Stimulated activated CD8-positive, alpha-beta memory T cell treated with anti-CD3 and anti-CD28 coated beads, Interleukin-12 subunit alpha, Interleukin-12 subunit beta, amount 100 ng/mL, for 4 hours (primary cell): ENCODE results near the gene FLOT1.

Experiments
- DNase-seq: peaks from one replicate; pipeline ENCODE4 v3.0.0-alpha.2; 2020; ENCODE audit warnings: low read depth

FLOT1 gene, protein sequence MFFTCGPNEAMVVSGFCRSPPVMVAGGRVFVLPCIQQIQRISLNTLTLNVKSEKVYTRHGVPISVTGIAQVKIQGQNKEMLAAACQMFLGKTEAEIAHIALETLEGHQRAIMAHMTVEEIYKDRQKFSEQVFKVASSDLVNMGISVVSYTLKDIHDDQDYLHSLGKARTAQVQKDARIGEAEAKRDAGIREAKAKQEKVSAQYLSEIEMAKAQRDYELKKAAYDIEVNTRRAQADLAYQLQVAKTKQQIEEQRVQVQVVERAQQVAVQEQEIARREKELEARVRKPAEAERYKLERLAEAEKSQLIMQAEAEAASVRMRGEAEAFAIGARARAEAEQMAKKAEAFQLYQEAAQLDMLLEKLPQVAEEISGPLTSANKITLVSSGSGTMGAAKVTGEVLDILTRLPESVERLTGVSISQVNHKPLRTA

DNA sequence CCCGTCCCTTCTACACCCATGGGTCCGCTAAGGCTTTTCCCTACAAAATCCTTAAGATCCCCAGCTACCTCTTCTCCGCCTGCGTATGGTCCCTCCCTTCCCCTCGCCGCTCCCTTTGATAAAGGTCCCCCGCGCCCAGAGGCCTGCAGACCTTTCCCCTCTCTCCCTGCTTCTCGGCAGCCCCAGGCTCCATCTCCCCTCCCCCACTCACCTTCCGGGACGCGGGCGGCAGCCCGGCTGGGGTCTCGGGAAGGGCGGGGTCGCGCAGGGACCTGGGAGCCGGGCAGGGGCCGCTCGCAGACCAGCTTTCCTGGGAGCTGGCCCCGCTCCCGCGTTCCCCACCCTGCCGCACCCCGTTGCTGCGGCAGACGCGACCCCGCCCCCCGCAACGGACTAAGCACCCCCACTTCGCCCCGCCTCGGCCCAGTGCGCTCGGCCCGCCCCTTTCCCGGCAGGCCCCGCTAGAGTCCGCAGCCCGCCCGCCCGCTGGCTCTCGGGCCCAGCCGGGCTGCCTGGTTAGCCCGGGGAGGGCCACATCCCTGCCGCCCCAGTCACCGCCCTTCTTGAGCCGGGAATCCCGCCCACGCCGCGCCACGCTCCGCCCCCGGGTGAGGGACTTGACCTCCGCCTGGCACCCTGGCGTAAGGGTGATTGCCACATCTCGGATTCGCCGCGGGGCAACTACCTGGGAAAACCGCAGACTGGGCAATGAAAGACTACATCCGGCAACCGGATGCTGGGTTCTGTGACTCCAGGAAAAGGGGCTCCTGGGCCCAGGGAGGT lies at the start of gene FLOT1:
Gene FLOT1 (minus strand): TSS at position 372 of the 783 bp plus-strand sequence. CDS start 498 bp downstream, outside the sequence.
- peak; percentile 88 for DNase-seq

DNA sequence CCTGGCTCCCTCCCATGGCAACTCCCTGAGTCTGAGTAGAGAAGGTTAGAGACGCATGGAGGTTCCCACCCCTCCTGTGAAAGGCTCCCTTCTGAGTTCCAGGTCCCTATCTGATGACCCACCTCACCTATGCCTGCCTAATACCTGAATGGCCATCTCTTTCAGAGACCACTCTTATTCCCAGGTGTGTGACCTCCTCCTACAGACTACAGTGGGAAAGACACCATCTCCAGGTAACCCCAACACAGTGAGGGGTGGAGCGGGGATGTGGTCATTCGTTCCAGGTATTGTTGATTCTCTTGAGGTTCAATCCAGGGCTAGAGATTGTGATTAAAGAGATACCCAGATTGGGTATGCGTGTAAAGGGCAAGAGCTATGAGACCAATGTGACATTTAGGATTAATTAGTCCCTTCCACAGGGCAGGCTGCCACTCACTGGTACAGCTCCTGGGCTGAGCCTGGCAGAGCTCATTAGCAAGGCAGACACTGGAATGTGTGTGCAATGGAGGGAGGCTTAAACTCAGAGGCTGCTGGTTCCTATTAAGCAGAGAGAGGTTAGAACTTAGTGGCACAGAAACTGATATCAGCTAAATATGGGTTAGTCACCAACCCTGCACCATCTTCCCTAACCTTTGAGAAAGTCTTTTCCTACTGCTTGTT lies 48.4 kb upstream of the FLOT1 start:
- DNase-seq, result no peak

DNA sequence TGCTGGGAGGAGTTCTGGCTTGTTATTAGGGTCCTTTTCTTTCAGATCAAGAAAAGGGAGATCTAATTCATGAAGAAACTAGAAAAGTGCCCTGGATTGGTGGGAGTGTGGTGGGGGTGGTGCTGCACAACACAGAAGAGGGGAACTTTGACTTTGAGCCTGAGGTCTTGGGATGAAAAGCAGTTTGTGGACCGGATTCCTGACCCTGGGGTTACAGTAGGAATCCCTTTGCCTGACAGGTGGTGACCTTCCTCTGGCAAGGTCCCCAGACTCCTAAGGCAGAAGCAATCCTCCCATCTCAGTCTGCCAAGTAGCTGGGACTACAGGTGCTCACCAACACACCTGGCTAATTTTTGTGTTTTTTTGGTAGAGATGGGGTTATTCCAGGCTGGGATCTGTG lies 47.1 kb upstream of the FLOT1 start:
- no peak for DNase-seq

DNA sequence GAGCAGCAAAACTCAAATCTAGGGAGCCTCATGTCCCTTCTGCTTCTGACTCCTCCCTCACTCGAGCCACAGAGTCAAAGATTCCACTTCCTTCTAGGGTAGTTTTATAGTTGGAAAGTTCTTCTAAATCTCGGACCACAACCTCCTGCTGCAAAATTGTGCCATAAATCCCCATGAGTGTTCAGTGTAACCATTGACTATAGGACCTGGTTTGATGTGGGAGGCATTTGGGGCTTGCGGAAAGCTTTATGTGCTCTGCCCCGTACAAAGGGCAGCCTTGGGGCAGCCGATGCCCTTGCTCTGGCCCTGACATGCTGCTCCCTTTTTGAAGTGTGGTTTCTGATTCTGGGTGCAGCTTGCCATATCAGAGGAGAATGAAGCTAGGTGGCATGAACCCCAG lies 45.5 kb upstream of the FLOT1 start:
- no peak for DNase-seq

DNA sequence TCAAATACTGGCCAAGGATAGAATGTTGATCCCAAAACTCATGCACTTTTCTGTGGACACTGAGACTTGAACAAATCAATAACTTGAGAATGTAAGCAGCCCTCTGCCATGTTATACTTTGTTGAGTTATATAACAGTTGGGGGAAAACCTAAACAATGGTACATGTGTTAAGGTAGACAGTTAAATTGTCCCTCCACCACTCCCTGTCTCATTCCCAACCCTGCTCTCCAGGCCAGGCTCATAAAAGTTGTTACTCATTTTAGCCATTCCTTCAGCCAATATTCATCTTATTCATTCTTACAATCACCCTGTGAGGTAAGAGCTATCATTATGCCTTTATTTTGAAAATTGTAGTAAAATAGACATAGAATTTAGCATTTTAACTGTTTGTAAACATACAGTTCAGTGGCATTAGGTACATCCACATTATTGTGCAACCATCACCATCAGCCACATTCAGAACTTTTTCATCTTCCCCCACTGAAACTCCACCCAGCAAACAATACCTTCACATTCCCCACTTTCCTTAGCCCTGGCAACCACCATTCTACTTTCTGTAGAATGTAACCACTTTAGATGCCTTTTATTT lies 40.0 kb upstream of the FLOT1 start:
- DNase-seq, result no peak

DNA sequence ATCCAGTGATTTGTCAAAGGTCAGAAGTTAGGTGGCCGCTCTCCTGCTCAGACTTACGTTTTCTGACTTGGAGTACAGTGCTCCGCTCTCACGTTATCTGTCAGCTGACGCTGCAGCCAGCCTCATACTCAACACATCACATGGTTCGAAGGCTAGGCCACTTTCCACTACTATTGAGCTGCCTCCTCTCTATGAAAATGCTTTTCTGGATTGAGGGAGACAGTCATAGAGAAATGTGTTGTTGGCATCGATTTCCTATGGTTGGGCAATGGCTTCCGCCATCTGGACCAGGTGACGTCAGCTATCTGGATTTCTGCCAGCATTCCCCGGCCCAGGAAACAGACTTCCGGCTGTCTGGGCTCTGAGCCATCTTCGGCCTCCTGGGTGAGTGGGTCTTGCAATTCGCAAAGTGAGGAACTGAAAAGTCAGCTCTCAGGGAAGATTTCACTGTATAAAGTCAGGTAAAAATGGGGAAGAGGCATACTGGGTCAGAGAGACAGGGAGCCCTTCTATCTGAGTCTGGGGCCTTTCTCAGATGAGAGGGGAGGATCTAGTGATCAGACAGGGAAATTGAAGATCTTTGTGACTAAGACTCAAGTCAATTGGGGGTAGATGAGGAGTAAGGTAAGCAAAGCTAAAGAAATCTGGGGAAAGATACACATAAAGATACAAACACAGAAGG lies 39.4 kb upstream of the FLOT1 start:
- DNase-seq, result peak; percentile 4

DNA sequence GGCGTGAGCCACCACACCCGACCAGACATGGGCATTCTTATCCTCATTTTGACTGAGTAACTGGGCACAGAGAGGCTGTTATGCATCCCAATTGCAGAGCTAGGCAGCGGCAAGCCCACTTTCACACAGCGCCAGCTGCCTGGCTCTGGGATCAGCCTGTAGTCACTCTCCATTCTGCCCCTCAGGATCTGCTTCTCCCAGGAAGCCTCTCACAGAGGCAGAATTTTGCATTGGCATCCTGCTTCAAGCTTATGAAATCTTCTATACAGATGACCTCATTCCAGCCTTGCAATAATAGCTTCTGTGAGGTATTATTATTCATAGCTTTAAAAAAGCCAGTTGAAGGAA lies 38.9 kb upstream of the FLOT1 start:
- DNase-seq, result no peak

DNA sequence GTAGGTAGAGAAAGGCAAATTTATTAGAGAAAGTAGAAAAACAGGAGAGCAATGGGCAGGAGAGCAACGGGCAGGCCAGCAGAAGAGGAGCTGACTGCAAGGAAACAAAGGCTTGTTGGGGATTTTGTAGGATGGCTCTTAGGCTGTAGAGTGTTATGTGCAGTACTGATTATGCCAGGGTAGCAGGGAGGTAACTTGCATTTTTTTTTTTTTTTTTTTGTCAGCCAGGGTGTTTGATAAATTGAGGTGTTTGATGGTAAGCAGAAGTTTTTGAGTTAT lies 38.1 kb upstream of the FLOT1 start:
- DNase-seq, result no peak

DNA sequence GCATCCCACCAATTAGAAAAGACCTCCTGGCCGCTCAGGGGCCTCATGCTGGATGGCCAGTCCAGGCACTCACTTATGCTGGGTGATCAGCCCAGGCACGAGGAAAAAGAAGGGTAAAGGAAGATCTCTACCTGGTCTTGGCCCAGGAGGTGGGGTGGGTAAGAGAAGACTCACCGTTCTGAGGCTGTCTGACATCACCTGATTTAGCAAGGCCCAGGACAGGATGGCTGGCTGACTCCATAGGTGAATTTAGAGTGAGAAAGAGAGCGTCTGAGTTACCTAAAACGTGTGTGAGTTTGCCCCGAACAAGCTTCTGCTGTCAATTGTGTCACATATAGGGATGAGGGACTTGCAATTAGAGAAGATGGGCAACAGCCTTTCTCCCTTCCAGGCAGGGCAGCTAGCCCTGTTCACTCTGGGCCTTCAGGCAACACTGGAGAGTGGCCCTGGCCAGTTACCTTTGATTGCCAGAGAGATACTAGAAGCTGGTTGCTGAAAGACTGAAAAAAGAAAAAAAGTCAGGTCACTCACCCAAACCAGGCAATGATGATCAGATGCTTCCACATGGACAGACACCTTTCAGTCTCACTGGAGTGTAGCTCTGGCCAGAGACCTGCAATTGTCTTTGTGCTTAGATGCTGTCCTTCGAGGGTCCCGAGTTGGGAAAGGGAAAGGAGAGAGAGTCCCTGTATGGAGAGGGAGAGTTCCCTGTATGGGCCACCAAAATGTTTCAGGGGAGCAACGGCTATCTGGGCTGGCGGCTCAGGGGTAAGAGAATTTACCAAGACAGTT lies 37.6 kb upstream of the FLOT1 start:
- no peak for DNase-seq

DNA sequence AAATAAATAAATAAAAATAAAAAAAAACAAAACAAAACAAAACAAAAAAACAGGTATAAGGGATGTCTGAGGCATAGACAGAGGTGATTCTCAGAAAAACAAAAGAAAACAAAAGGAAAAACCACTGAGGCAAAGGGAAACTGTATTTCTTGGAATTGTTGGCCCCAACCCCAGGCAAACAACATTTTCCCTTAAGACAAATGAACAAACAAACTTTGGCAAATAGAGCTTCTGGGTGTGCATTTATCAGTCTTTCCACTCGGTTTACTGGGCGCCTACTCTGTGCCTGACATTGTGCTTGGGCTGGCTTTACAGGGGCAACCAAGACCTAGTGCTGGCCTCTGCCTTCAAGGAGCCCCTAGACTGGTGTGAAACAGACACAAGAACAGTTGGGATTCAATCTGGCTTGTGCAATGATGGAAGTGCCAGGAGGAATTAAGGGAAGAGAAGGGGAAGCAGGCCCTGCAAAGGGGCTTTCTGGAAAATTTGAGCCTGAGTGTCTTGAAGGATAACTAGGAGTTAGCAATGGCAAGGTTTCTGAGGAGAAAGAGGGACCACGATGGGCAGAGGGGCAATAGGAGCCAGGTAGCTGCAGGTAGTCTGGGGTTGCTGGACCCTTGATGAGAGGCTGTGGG lies 35.6 kb upstream of the FLOT1 start:
- no peak for DNase-seq

DNA sequence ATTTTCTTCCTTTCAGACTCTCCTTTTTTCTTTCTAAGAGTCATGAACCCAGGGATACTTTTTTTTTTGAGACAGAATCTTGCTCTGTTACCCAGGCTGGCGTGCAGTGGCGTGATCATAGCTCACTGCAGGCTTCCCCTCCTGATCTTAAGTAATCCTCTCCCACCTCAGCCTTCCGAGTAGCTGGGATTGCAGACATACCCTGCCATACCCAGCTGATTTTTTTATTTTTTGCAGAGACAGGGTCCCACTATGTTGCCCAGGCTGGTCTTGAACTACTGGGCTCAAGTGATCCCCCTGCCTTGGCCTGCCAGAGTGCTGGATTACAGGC lies 34.6 kb upstream of the FLOT1 start:
- no peak for DNase-seq

DNA sequence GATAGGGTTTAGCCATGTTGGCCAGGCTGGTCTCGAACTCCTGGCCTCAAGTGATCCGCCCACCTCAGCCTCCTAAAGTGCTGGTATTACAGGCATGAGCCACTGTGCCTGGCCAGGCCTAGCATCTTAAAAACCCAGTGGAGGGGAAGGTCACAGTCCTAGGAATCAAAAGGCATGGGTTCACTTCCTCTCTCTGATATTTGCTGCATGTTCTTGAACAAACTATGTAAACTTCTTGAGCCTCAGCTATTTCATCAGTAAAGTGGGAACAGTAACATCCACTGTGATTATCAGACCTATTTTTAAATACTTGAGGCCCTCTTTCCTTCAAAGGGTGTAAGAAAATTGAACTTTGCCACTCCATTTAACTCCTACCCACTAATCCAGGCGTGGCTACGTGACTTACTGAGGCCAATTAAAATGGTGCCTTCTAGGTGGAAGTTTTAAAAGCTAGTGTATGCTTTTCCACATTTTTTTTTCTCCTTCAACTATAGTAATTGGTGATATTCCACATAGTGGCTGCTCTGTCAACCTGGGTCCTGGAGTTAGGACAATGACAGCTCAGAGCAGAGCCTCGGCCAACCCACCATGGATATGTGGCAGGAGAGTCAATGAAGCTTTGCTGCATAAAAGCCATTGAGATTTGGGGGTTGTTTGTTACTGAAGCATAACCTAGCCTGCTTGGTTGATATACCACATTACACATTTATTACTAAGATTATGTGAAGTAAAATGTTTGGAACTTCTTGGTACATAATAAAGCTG lies 34.1 kb upstream of the FLOT1 start:
- DNase-seq, result no peak

DNA sequence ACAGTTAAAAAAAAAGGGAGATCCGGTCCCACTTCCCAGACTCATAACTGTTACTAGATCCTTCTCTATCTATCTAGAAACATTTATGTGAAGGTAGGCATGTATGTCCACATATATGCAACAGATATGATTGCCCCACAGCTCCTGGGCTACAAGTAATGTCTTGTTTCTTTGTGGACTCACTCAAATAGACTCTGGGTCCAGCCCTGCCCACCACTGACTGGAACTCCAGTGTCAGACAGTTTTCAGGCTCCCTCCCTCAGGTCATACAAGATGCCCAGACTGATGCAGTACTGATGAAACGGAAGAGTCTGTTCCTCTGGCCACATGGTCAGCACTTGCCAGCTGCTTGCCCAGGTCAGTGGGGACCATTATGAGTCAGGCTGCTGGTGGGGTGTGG lies 32.6 kb upstream of the FLOT1 start:
- no peak for DNase-seq

DNA sequence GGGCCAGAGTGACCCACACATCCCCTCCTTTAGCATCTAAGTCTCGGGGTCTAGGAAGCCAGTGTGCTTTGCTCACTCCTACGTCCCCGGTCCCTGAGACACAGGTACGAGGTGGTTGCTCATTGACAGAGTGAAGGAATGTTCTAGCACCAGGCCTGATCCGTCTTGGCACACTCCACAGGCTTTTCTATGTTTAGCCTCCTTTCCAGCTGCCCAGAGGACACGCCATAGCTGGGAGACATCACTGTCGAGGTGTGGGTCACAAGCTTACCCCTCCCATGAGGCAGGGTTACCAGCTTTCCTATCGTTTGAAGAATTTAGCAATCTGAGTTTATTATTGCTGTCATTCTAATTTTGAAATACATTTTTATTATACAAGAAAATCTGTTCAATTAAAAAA lies 32.2 kb upstream of the FLOT1 start:
- DNase-seq, result no peak

DNA sequence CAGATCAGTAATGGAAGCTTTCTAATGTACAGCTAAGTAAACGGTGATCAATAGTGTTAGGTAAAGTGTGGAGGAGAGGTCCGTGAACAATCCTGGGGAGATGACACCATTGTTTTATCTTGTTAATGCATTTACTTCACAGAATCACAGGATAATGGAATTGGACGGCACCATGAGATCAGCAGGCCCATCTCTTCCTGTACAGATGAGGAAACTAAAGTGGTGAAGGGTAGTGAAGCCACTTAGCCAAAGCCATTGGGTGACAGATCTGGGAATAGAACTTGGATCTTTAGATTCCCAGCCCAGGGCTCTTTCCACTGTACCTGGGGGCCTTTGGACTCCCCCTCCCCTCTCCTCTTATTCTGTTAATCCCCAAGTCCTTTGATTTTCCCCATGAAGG lies 28.1 kb upstream of the FLOT1 start:
- DNase-seq, result no peak

DNA sequence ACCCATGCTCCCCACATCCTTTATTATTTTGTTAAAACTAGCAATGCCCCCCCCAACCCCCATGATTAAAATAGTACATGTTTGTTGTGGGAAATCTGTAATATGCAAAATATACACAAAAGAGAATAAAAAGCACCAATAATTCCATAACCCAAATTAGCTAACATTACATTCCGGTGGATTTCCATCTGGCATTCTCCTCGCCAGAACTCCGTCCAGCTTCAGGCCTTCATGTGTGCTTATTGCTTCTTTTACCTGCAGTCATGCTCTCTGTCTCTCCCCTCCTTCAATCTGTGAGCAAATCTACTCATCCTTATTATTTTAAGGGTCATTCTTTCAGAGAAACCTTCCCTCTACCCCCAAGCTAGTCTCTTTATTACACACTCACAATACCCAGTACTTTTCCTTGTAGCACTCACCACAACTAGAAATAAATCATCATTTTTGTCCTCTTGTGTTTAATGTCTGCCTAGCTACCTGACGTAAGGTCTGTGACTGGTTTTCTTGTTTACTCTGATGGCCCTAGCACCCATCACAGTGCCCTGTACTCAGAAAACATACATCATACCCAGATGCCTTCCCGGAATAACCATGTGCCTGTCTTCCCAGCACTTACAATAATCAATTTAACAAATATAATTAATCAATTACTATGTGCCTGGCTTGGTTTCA lies 27.5 kb upstream of the FLOT1 start:
- no peak for DNase-seq

DNA sequence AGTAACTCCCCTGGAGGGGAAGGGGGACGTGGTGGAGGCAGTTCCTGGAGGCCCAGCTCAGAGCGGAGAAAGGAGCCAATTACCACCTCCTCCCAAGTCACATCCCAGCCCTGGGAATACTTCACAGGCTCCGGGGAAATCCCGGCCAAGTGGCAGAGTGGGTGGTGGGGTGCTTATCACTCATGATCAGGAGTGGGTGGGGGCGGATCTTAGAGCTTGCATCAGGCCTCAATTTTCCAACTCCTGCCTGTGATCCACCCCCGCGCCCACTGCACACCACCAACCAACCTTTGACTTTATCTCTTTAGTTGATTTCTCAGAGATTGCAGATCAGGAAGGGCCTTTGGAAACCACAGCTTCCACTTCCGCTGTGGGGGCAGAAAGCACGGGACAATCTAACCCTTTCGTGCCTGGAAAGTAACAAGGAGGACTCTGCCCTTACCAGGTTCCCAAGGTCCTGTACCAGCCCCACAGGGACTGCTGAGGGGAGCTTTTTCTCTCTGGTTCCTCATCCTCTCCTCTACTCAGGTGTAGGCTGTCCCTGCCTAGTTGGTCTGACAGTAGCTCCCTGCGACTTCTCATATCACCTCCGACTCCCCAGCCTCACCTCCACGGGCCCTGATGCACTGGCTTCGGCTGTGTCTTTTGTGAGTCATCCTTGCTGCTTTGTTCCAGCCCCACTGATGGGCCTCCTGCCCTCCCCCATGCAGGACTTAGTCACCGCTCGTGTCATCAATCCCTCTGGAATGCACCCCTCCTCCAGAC lies 26.8 kb upstream of the FLOT1 start:
- peak; percentile 69 for DNase-seq

DNA sequence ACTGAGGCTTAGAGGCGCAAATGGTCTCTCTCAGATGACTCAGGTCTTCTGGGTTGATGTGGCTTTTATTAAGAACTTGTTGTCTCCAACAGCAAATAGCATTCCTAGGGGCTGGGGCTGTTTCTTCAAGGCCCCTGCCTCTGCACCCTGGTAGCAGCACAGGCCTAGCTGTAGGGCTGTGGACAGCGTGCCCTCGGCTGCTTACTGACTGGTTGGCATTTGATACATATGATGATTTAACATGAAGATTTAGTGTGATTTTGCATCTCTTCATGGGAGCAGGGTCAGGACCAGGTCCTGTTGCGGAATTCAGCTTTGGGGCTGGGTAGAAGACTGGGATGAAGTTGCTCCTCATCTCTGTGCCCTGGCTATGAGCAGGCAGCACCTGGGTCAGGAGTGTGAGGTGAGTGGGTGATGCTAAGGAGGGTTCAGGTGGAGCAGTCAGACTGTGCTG lies 26.2 kb upstream of the FLOT1 start:
- DNase-seq, result no peak

DNA sequence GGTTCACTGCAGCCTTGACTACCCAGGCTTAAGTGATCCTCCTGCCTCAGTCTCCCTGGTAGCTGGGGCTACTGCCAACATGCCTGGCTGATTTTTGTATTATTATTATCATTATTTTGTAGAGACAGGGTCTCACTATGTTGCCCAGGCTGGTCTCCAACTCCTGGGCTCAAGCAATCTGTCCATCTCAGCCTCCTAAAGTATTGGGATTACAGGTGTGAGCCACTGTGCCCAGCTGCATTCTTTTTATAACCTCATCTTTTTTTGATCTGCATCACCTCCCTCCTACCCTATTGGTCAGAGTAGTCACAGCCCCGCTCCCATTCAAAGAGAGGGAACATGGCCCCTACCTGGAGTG lies 25.4 kb upstream of the FLOT1 start:
- no peak for DNase-seq
